Measurements from ENCODE around the gene GNS.

Gene GNS

GRCh38 chr12:64735442-64735841, 23.8 kb downstream of the GNS start:
- no peak for DNase-seq

GRCh38 chr12:64733857-64734256, 25.3 kb downstream of the GNS start:
- peak; percentile 90 for DNase-seq

- no peak for DNase-seq
Observed at GRCh38 chr12:64731683-64732082, 27.5 kb downstream of the GNS start.

- DNase-seq = peak; percentile 97
Observed at GRCh38 chr12:64730588-64730969, 28.6 kb downstream of the GNS start.

GRCh38 chr12:64729909-64730587, 29.2 kb downstream of the GNS start:
- DNase-seq = peak; percentile 39

GRCh38 chr12:64724201-64724745, 34.9 kb downstream of the GNS start:
- no peak for DNase-seq

- no peak for DNase-seq
Observed at GRCh38 chr12:64723630-64724029, 35.6 kb downstream of the GNS start.

GRCh38 chr12:64722835-64723234, 36.4 kb downstream of the GNS start:
- no peak for DNase-seq

- peak; percentile 68 for DNase-seq
Observed at GRCh38 chr12:64720884-64721283, 38.3 kb downstream of the GNS start.

GRCh38 chr12:64718649-64719048, 40.6 kb downstream of the GNS start:
- DNase-seq = no peak

- DNase-seq = no peak
Observed at GRCh38 chr12:64716839-64717455, 42.3 kb downstream of the GNS start.

- no peak for DNase-seq
Observed at GRCh38 chr12:64716371-64716770, 42.8 kb downstream of the GNS start.

- no peak for DNase-seq
Observed at GRCh38 chr12:64714551-64714968, 44.6 kb downstream of the GNS start.

GRCh38 chr12:64713376-64713775, 45.8 kb downstream of the GNS start:
- DNase-seq = no peak

- DNase-seq = no peak
Observed at GRCh38 chr12:64709429-64709828, 49.8 kb downstream of the GNS start.

GRCh38 chr12:64707926-64708325, 51.3 kb downstream of the GNS start:
- no peak for DNase-seq

GRCh38 chr12:64707362-64707761, 51.8 kb downstream of the GNS start:
- DNase-seq = no peak

- no peak for DNase-seq
Observed at GRCh38 chr12:64706857-64707256, 52.3 kb downstream of the GNS start.

- peak; percentile 34 for DNase-seq
Observed at GRCh38 chr12:64706306-64706705, 52.9 kb downstream of the GNS start.

- no peak for DNase-seq
Observed at GRCh38 chr12:64701283-64701682, 57.9 kb downstream of the GNS start.

- no peak for DNase-seq
Observed at GRCh38 chr12:64700532-64700931, 58.7 kb downstream of the GNS start.

GRCh38 chr12:64699504-64700115, 59.6 kb downstream of the GNS start:
- DNase-seq = no peak

- DNase-seq = peak; percentile 70
Observed at GRCh38 chr12:64696080-64696741, 63.0 kb downstream of the GNS start.

GRCh38 chr12:64695550-64695949, 63.7 kb downstream of the GNS start:
- DNase-seq = peak; percentile 30

Data from NCI-H69 (cell line).